Breast epithelium (tissue), 4 donors: ENCODE results near the gene BARX2. TPM values are rescaled to one million over a fixed set of nuclear protein-coding genes. Genes with fewer than 3 reads are reported as not detected.
A peak's percentile ranks its signal among the peaks of the same experiment; 100 is the strongest.

Experiments used
- DNase-seq, 2 donors: peaks; one replicate each; pipeline ENCODE4 v3.0.0-alpha.2; 2019; ENCODE audit warnings: low spot score in 2 of 2
- H3K27ac ChIP-seq, 2 donors: fragments of 200-600 bp; sonication (generic) in 1 of 2; one replicate each; pipeline ENCODE4 v1.5.1; 2016 to 2019; ENCODE audit warnings: mild to moderate bottlenecking in 1 of 2
- H3K27me3 ChIP-seq, 2 donors: fragments of 200-600 bp; sonication (generic) in 1 of 2; one replicate each; pipeline versions ENCODE4 v1.5.1 to v1.6.0; 2017 to 2019; ENCODE audit warnings: control low read depth in 1 of 2, mild to moderate bottlenecking in 1 of 2
- H3K36me3 ChIP-seq: fragments of 200-600 bp; one replicate; pipeline ENCODE4 v1.5.1; 2019
- H3K4me1 ChIP-seq, 2 donors: fragments of 200-600 bp; sonication (generic); one replicate each; pipeline ENCODE4 v1.5.1; 2016 to 2019; ENCODE audit warnings: control low read depth in 1 of 2
- H3K4me3 ChIP-seq, 3 donors: fragments of 200-600 bp; sonication (generic); 1 replicate in 2 of 3; 2 replicates in 1 of 3; pipeline ENCODE4 v1.5.1; 2016 to 2019; ENCODE audit warnings: mild to moderate bottlenecking in 3 of 3, moderate library complexity in 2 of 3
- H3K9me3 ChIP-seq, 2 donors: fragments of 200-600 bp; sonication (generic) in 1 of 2; one replicate each; pipeline ENCODE4 v1.5.1; 2016 to 2019; ENCODE audit warnings: control low read depth in 1 of 2
- CTCF ChIP-seq, 3 donors: fragments of 450-650 bp; IDR thresholded peaks; one replicate each; pipeline ENCODE4 v1.5.1; 2016 to 2017; ENCODE audit warnings: antibody characterized with exemption in 3 of 3, mild to moderate bottlenecking in 3 of 3, moderate library complexity in 3 of 3
- POLR2A ChIP-seq: fragments of 450-650 bp; IDR thresholded peaks from one replicate; pipeline ENCODE4 v1.6.1; 2016; ENCODE audit warnings: antibody characterized with exemption, mild to moderate bottlenecking, moderate library complexity
- POLR2AphosphoS5 ChIP-seq, 3 donors: sonication (generic); formaldehyde crosslinking; IDR thresholded peaks; one replicate each; pipeline ENCODE4 v1.6.1; 2017; ENCODE audit warnings: antibody characterized with exemption in 3 of 3
- intact Hi-C: fragments of 100-400 bp; cut with DNase I; formaldehyde crosslinking; loops from one replicate; pipeline ENCODE4 v1.15.1; 2023; ENCODE audit warnings: low total_unique reads
- total RNA-seq, 3 donors: library from RNA; depleted of rRNA; stranded (reverse); fragments of >200 nt; gene quantifications; one replicate each; pipeline ENCODE4 v1.1.0, GENCODE V29; 2016

BARX2 gene
- total RNA-seq, 3 donors from 2014 or later: 8.2 to 19.5 TPM; not detected in 1

GRCh38 chr11:129374081-129374992 is 1.3 kb upstream of the BARX2 start:
- intact Hi-C loops: loop anchor here (10.0 kb wide), 1 partner anchor 330 kb away; no protein-coding TSS in a partner anchor
- no peaks in the 10 kb centered on the region for H3K9me3 ChIP-seq
- no peaks in the 10 kb centered on the region for H3K36me3 ChIP-seq
- H3K27ac ChIP-seq: peak overlapping the region; percentile 3 to 91
- peaks cover 0 to 6% of the 10 kb centered on the region in 2 donors for H3K4me1 ChIP-seq
- H3K27me3 ChIP-seq: peaks cover 0 to 52% of the 10 kb centered on the region in 2 donors
- peak overlapping the region in 2 of 3 donors; percentile 56 to 69 for H3K4me3 ChIP-seq
- DNase-seq: no peak
- TF ChIP-seq CTCF (IDR thresholded peaks at IDR 0.05): no peak
- no peak for TF ChIP-seq POLR2A
- no peak for TF ChIP-seq POLR2AphosphoS5 (IDR thresholded peaks at IDR 0.05)

- no peaks in the 10 kb centered on the region for H3K9me3 ChIP-seq
- peak overlapping the region; percentile 84 to 91 for H3K27ac ChIP-seq
- TF ChIP-seq CTCF (IDR thresholded peaks at IDR 0.05): no peak
- TF ChIP-seq POLR2A: no peak
- no peak for TF ChIP-seq POLR2AphosphoS5 (IDR thresholded peaks at IDR 0.05)
- peak; percentile 57 to 83 for DNase-seq
- H3K4me1 ChIP-seq: peaks cover 0 to 6% of the 10 kb centered on the region in 2 donors
- peaks cover 0 to 52% of the 10 kb centered on the region in 2 donors for H3K27me3 ChIP-seq
- no peaks in the 10 kb centered on the region for H3K36me3 ChIP-seq
- peak overlapping the region; percentile 9 to 69 (median 56) for H3K4me3 ChIP-seq
- intact Hi-C loops: loop anchor here (10.0 kb wide), 1 partner anchor 330 kb away; no protein-coding TSS in a partner anchor
These were observed 476 bp upstream of the BARX2 start for GRCh38 chr11:129374993-129375750.

DNA sequence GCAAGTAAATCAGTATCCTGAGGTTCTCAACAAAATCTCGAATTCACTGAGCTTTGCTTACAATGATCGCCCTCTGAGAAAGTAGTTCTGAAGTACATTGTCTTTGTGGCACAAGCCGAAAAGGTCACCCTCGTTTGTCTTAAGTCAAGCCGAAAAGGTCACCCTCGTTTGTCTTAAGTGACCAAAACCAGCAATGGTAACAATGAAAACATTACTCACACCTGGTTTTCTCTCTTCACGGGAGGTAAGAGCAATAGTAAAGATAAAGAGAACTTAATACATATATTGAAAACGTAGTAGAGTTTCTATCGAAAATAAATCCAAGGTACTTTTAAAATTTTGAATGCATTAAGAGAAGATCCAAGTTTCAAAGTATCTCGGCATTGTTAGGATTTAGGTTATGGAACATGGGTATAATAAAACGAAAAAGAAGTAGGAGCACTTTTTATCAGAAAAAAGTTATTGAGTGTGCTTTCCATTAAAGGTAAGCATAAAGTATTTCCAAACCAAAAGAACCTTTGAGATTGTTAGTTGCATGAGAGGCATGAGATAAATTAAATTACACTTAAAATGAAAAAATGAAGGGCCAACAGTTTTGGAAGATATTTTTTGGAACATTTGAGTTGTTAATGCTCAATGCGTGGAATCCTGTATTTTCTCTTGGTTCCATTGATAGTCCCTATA is 1.2 kb downstream of the BARX2 start:
- TF ChIP-seq POLR2A (no peak), CTCF (IDR thresholded peaks at IDR 0.05) (no peak), POLR2AphosphoS5 (IDR thresholded peaks at IDR 0.05) (no peak)
- H3K27me3 ChIP-seq: peaks cover 0 to 46% of the 10 kb centered on the region in 2 donors
- DNase-seq: no peak
- intact Hi-C loops: loop anchor here (10.0 kb wide), 1 partner anchor 328 kb away; no protein-coding TSS in a partner anchor
- H3K27ac ChIP-seq: peak overlapping the region; percentile 84 to 91
- H3K9me3 ChIP-seq: no peaks in the 10 kb centered on the region
- peak overlapping the region in 2 of 3 donors; percentile 56 to 69 for H3K4me3 ChIP-seq
- peaks cover 0 to 6% of the 10 kb centered on the region in 2 donors for H3K4me1 ChIP-seq
- H3K36me3 ChIP-seq: no peaks in the 10 kb centered on the region

DNA sequence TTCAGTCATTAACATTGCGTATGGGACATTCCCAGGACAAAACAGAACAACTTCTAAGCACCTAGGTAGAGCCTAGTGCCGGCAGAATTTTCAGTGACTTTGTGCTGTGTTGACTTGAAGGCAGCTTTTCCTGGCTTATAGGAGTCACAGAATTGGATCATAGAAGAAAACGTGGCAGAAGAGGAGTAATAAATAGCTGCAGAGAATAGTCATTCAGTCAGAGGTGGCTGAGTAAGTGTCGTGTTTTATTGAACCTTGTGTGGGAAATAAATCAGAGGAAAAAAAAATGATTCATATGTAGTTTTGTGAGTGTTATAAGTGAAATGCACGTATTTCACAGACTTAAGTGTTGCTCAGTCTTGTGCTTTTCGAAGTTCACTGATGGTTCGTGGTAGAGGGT is 2.1 kb downstream of the BARX2 start:
- no peak for TF ChIP-seq POLR2AphosphoS5 (IDR thresholded peaks at IDR 0.05)
- TF ChIP-seq CTCF (IDR thresholded peaks at IDR 0.05): no peak
- TF ChIP-seq POLR2A: no peak
- intact Hi-C loops: loop anchor here (10.0 kb wide), 1 partner anchor 327 kb away; no protein-coding TSS in a partner anchor
- Histone ChIP-seq H3K9me3 (no peaks in the 10 kb centered on the region), H3K4me1 (peaks cover 0 to 6% of the 10 kb centered on the region in 2 donors), H3K36me3 (no peaks in the 10 kb centered on the region), H3K27ac (peak overlapping the region; percentile 67 to 91), H3K4me3 (peak overlapping the region in 2 of 3 donors; percentile 56 to 69), H3K27me3 (peaks cover 0 to 37% of the 10 kb centered on the region in 2 donors)
- DNase-seq: no peak
